Muscle of back (tissue), 13 donors: ENCODE measurements around the gene MTF2. TPM values are rescaled to one million over a fixed set of nuclear protein-coding genes. Genes with fewer than 3 reads are reported as not detected.
"Not testable (repeated sequence)": the region's sequence is repeated elsewhere in the genome, so short reads cannot be mapped to it uniquely, and the experiment has no call there.

Experiments
- DNase-seq, 3 donors: peaks; one replicate each; pipeline versions ENCODE4 v3.0.0 to v3.0.0-alpha.2; 2013
- long read RNA-seq, 9 donors: transcript quantifications; one replicate each; lab custom pipeline, GENCODE V29; 2026
- polyA plus RNA-seq, 10 donors: library from polyadenylated mRNA; unstranded; fragments of 120-200 nt; gene quantifications; one replicate each; pipeline ENCODE4 v1.2.1, GENCODE V29; 2013; ENCODE audit not compliant: insufficient read length in 10 of 10

The MTF2 gene
- polyA plus RNA-seq, result 10 to 100 TPM; 17.3 to 31.0 (median 21.7) TPM
- long read RNA-seq, donor 1, partial matches to known transcripts, result 0 of 1 reads
- long read RNA-seq, donor 1, other reads (novel, unspliced or antisense), result 0 of 1 reads
- long read RNA-seq, donor 2, full-length matches to known transcripts, result 2 of 2 reads
- long read RNA-seq, donor 2, partial matches to known transcripts, result 0 of 2 reads
- long read RNA-seq, donor 2, other reads (novel, unspliced or antisense), result 0 of 2 reads
- long read RNA-seq, donor 3, result 0 reads
- long read RNA-seq, donor 4, full-length matches to known transcripts, result 1 of 1 reads
- long read RNA-seq, donor 4, partial matches to known transcripts, result 0 of 1 reads
- long read RNA-seq, donor 4, other reads (novel, unspliced or antisense), result 0 of 1 reads
- long read RNA-seq, donor 5, full-length matches to known transcripts, result 2 of 2 reads
- long read RNA-seq, donor 5, partial matches to known transcripts, result 0 of 2 reads
- long read RNA-seq, donor 5, other reads (novel, unspliced or antisense), result 0 of 2 reads
- long read RNA-seq, donor 6, full-length matches to known transcripts, result 3 of 3 reads
- long read RNA-seq, donor 6, partial matches to known transcripts, result 0 of 3 reads
- long read RNA-seq, donor 6, other reads (novel, unspliced or antisense), result 0 of 3 reads
- long read RNA-seq, donor 7, full-length matches to known transcripts, result 3 of 3 reads
- long read RNA-seq, donor 7, partial matches to known transcripts, result 0 of 3 reads
- long read RNA-seq, donor 7, other reads (novel, unspliced or antisense), result 0 of 3 reads
- long read RNA-seq, donor 8, result 0 reads
- long read RNA-seq, donor 9, result 0 reads

DNA sequence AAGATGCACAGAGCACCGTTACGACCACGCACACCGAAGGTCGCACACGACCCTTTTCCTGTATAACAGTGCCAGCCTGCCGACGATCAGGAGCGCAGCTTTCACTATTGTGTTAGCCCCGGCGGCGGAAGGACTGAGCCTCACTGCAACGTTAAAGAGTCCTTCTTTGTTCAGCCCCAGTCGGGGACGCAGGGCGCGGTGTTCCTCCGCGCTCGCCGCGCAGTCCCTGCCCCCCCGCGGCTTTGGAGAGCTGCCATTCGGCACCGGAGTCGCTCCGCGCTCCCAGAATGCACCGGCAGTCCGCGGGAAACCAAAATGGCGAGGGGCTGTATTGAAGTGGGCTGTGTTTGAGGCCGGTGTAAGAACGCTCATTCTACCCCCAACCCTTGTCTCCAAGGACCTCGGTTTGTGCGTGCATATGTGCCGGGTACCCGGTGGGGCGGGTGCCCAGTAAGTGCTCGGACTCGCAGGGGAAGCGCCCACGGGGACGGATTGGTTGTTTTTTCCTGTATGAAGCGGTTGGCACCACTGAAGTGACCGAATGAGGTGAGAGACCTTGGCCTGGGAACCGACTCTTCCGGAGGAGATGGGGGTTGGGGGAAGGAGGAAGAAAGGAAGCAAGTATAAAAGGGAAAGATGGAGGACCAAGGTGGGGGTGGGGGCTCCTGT, at the start of gene MTF2:
Gene MTF2 (plus strand): TSS at position 298 of the 669 bp plus-strand sequence. CDS start 244 bp downstream, at position 542.
- DNase-seq, result peak; percentile 98 to 99 (median 98)

DNA sequence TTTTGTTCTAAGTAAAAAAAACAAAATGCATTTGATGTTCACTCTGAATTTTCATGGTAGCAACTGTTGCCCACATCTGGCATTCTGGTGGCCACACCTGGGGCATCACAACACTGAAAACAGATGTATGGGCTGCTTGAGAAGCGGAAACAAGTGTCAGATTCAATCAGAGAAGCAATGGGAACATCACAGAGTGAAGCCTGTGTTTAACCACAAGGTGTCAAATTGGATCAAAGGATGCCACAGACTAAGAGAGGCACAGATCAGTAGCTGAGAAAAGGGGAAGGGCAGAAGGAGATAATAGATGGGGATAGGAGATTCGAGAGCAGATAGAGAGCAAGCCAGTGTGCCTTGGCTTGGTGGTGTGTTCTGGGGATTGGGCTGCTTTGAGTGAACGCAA, 49.8 kb upstream of the MTF2 start:
- DNase-seq, result no peak

DNA sequence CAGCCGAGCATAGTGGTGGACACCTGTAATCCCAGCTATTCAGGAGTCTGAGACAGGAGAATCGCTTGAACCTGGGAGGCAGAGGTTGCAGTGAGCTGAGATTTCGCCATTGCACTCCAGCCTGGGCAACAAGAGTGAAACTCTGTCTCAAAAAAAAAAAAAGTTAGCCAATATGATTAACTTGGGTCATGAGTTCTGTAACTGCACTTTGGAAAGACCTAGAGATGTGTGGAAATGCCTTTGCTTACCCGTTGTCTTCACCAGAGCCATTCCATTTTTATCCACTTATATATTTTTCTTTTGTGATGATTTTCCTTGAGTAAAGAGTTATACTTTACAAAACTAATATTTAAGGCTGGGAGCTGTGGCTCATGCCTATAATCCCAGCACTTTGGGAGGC, 48.9 kb upstream of the MTF2 start:
- DNase-seq, result not testable (repeated sequence)

DNA sequence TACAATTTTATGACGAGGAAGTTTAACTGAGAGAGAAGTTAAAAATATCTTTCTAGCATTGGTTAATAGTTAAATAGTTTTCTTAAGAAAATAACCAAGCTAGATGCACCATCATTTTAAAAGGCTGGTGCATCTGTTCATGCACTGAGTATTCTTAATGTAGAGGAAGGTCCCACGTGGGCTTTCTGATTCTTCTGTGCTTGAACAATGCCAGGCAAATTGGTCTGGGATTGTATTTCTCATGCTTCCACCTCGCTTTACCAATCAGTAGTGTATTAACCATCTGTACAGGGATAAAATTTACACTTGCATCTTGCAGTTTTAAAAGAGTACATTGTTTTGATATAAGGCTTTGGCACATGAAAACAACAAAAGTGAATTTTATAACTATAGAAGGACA, 47.4 kb upstream of the MTF2 start:
- no peak for DNase-seq

DNA sequence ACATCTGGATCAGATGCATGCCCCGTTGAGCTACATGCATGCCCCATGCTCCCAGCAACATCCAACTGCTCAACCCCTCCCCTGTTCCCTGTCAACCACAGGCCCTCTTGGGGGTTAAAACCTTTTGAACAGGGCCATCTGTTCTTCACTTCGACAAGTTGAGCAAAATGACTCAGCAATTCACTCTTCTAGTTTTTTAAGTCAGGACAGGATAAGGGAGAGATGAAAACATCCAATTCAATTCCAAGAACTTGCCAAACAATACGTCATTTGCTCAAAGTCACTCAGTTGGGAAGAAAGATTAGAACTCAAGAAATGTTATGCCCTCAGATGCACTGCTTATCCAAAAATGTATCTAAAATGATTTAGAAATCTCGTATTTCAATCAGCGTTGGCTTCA, 46.1 kb upstream of the MTF2 start:
- no peak for DNase-seq

DNA sequence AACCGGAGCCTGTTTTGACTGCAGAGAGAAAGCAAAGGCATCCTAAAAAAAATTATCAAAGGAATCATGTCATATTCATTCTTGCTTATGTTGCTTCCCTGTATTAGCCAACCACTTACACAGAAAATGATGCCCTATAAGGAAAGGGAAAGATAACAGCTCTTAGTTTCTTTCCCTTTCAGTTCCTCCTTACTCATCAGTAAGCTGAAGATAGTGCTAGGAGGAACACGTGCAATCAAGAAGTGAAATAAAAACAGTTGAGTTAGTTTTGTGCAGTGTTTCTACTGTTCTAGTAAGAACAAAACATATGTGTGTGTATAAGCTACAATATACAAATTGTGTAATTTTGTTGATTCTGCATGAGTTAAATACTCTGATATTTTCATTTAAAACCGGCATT, 45.3 kb upstream of the MTF2 start:
- DNase-seq, result no peak

DNA sequence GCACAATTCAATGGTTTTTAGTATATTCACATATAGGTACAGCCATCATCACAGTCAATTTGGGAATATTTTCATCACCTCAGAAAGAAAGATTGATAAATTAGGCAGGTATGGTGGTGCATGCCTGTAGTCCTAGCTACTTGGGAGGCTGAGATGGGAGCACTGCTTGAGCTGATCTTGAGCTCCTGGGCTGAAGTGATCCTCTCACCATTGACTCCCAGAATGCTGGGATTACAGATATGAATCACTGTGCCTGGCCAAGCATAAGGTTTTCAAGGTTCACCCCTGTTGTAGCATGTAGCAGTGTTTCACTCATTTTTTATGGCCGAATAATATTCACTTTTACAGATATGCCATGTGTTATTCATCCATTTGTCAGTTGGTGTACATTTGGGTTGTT, 44.7 kb upstream of the MTF2 start:
- no peak for DNase-seq

DNA sequence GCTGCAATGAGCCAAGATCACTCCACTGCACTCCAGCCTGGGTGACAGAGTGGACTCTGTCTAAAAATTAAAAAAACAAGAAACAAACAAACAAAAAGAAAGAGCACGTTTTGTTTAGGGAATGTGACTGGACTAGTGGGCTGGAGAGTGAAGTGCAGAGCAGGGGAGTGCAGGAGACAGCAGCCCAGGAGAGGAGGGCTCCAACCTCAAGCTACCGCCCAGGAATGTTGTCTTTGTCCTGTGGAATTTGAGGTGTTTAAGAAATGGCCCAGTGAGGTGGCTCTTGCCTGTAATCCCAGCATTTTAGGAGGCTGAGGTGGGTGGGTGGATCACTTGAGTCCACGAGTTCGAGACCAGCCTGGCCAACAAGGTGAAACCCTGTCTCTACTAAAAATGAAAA, 42.4 kb upstream of the MTF2 start:
- DNase-seq, result no peak

DNA sequence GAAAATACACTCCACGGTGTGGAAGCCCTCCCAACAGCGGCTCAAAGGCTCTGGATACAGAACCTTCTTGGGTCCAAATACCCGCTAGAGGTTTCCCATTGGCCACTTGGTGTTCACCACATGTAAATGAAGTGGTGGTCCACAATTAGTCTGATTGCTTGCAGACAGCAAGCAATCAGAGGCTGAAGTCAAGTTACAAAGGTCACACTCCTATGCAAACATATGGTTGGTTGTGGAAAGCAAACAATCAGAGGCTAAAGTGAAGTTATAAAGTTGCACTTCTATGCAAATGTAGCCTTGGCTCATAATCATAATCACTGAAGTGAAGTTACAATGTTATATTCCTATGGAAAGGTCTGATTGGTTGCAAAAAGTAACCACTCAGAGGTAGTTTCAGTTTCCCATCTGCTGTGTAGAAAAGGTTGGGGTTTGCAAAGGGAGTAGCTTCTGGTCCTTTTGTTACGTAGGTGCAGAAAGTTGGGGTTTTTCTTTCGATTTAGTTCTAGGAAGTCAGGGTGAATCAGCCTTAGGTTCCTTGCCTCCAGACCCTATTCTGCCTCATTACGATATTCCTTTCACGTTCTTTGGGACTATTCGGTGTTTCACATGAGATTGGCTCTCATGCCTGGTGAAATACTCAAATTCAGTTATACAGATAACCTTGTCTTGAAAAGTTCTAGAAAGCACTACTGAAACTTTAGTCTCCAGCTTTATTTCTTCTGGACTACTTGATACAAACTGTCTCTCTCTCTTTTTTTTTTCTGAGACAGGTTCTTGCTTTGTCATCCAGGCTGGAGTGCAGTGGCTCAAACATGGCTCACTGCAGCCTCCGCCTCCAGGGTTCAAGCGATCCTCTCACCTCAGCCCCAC, 36.7 kb upstream of the MTF2 start:
- no peak for DNase-seq

DNA sequence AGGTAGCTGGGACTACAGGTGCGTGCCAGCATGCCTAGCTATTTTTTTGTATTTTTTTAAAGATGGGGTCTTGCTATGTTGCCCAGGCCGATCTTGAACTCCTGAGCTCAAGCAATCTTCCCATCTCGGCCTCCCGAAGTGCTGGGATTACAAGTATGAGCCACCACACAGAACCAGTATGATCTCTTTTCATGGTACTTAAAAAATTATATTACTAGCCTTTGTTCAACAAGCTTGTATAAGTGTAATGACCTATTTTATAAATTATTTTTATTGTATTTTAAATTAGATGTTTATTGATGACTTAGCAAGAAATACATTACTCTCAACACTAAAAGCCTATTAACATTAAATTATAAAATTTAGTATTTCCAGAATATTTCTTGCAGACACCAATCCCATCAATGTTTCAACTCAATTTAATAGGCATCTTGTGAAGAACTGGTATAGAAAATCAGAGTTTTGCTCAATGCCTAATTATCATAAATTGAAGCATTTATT, 36.0 kb upstream of the MTF2 start:
- no peak for DNase-seq

DNA sequence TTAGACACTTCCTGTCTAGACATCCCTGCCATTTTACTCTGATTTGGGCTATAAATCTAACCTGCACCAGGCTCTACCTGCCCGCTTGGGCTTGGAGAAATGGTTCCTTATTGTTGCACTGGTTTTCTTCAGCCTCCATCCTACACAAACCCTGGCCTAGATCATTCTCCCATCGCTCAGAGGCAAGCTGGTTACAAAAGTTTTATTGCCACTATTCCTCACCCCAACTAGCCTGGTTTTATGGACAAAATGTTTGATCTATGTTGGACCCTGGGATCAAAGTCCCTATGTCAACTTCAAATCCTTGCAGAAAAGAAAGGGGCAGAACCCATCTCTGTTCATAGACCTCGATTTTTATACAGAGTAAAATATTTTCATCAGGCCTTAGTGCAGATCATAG, 31.5 kb upstream of the MTF2 start:
- DNase-seq, result no peak

DNA sequence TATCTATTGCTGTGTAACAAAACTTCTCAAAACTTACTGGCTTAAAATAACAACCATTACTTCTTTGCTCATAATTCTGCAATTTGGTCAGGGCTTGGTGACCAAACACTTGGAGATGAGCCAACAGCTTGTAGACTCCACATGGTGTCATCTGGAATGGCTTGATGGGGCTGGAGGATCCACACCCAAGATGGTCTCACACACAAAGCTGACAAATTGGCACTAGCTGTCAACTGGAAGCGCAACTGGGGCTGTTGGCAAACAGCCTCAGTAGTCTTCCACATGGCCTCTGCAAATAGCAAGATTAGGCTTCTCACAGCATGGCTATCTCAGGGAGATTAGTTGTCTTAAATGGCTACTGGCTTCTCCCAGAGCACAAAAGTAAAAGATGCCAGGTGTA, 27.1 kb upstream of the MTF2 start:
- DNase-seq, result no peak

DNA sequence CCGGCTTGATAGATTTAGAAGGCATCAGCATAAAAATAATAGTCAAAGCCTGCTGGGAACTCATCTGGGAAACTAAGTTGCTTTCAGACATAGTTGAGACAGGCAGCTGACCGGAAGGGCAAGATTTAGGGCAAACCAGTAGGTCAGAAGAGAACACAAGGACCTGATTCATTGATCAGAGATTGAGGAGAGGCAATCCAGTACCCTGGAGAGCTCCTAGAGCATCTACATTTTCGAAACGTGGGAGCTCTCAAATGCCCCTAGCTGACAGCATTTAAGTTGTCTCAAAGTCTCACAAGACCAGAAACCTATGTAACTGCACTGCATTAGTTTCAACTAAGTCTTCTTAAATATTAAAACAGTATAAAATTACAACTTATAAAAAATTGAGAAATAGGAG, 22.9 kb upstream of the MTF2 start:
- peak in 2 of 3 donors; percentile 16 to 36 for DNase-seq

DNA sequence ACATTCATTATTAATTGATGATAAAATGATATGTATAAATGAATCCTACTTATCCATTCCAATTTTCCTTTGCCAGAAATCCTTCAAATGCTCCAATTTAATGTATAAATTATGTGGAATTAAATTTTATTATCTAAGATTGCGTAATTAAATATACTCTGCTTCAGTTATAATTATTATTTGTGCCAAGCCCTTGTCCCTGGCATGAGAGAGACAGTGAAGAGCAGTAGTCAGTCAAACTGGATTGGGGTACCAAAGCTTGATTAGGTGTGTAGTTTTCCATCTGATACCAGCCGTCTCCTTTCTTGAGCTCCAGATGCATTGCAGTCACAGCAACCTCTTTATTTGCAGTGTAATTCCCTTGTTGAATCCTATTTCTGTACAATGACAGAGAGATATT, 22.4 kb upstream of the MTF2 start:
- no peak for DNase-seq

DNA sequence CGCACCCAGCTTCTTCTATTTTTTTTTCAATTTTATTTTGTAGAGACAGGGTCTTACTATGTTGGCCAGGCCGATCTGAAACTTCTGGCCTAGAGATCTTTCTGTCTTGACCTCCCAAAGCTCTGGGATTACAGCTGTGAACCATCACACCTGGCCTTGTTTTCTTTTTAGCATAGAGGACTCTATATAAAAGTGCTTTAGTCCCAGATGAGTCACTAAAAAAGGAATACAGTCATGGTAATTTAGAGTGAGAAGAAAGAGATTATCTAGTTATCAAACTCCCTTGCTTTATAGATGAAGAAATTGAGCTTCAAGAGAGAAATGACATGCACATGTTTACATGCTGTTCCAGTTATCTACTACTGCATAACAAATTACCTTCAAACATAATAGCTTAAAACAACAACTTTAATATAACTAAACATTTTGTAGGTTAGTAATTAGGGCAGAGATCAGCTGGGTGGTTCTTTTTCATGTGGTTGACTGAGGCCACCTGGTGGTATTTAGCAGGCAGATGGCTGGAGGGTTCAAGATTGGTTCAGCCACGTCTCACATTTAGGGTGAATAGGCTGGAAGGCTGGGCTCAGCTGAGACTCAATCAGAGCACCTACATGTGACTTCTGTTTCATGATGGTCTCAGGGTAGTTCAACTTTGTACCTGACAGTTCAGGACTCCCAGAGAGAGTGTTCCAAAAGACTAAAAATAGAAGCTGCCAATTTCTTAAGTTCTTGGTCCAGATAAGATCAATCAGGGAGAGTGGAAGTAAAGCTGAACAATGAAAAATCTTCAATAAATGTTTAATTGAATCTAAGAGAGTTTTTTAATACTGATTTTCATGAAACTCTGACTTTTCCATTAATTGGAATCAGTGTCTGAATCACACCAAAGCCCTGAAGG, 16.9 kb upstream of the MTF2 start:
- peak in 1 of 3 donors; percentile 21 for DNase-seq

DNA sequence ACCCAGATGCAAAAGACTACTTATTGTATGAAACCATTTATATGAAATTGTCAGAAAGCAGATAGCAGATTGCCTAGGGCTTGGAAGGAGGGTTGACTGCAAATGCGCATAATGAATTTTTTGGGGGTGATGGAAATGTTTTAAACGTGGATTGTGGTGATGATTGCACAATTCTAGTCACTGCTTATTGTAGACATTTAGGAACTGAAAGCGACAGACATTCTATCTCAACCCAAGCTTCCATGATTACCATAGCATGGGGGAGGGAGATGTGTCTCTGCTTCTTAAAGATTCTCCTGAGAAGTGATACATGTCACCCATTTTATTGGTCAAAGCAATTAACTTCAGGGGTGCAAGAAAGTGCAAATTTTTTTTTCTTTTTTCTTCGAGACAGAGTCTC, 2.8 kb upstream of the MTF2 start:
- peak in 1 of 3 donors; percentile 12 for DNase-seq

DNA sequence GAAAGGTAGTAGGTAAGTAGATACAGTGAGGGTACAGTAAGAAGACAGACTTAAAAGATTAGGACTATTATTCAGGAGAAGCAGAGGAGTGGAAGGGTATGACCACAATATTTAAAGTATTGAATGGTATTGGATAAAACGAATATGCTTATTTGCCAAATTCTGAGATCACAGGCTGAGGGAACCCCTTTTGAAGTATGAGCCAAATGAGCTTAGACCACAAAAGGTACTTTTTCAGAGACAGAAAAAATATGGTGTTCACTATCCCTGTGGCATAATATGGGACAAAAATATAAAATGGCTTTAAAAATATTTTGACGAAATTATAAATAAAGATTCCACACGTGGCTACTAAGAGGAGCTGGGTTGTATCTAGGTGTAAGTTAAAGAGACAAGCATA, 880 bp upstream of the MTF2 start:
- no peak for DNase-seq

DNA sequence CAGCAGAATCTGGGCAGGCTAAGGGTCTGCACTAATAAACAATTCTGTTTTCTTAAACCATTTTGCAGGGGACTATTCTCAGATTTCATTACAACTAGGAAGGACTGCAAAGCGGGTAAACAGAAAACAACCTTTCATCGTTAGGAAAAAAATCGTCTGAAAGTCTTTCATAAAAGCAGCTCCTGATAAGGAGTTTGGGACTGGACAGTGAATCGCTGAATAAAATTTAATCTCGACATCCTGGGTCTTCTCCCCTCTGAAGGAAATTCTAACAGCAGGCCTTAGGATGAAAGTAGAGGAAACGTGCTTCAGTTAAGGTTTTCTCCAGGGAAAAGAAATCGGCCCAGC, 471 bp upstream of the MTF2 start:
- no peak for DNase-seq

DNA sequence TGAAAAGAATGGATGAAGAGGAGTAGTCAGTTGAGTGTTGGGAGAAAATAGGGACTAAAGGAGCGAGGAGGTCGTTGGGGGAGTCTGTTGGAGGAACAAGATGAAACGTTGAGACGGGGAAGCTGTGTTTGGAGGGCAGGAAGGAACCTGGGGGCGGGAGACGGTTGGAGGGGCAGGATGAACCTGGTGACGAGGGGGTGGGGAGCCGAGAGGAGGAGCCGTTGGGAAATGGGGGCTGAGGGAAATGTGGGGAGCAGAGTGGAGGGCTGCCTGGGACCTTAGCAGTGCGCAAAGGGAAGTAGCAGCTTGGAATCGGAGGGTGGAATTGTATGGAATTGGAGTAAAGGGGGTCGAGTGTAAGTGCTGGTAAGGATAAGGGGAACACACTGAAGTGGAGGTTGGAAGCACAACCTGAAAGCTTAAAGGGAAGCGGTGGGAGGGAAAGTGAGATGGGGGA, 630 bp downstream of the MTF2 start:
- DNase-seq, result peak in 2 of 3 donors; percentile 30 to 73

DNA sequence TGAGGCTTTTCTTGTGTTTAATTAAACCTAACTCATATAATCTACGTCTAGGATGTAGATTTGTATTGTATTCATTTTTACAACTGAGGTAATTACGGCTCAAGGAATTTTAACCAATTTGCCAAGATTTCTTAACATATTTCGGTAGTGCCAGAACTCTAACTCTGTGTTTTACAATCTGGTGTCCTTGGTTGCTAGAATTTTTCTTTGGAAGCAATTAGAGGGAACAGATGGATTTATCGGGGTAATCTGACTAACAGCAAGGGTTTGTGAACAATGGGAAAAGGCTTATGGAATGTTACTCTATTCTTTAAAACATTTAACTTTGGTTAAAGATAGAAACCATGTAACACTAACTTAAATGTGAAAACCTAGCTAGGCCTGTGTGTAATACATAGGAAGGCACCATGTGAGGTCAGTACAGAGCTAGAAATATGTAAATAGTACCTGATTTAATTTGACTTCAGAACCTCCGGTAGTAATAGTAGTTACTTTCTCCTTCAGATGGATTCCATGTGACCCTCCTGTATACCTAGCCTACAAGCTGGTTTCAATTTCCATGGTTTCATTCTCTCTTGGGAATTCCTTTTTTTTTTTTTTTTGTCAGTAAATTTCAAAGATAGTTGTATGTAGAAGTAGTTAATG, 1.2 kb downstream of the MTF2 start:
- peak; percentile 43 to 77 (median 53) for DNase-seq
